ENCODE results near the gene DYNLT2. TPM values are rescaled to one million over a fixed set of nuclear protein-coding genes. Genes with fewer than 3 reads are reported as not detected.

Gene DYNLT2
- total and polyA plus RNA-seq, 2 of the 13 experiments (the other 11 are each of a cell fraction or from before 2014, with no cell fraction given), result 2.1 to 4.3 TPM

DNA sequence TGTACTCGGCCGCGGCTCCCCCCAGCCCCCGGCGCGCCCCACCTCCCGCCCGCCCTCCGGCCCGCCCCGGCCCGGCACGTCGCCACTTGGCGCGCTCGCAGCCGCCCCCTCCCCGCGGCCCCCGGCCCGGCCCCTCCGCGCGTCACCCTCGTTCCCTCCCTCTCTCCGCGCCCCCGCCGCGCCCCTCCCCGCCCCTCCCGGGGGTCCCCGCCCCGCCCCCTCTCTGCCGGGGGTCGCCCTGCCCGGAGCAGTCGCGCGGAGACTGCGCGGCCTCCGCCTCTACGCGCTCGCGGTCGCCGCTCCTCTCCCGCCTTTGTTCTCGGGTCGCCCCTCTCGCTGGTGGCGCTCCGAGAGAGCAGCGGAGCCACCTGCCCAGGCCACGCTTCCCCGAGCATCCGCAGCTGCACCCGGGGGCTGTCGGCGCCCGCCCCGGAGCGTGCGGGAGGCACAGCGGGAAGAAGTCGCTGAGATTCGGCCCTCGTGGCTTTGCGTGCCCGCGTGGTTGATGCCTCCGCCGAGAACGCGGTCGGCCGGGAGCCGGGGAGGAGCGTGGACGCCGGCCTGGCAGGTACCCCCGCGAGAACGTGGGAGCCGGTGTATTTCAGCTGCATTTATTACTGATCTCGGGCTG lies 26.8 kb downstream of the DYNLT2 start, which contains the start of gene PHF10 (continued):
- TF ChIP-seq, protein P1, sequence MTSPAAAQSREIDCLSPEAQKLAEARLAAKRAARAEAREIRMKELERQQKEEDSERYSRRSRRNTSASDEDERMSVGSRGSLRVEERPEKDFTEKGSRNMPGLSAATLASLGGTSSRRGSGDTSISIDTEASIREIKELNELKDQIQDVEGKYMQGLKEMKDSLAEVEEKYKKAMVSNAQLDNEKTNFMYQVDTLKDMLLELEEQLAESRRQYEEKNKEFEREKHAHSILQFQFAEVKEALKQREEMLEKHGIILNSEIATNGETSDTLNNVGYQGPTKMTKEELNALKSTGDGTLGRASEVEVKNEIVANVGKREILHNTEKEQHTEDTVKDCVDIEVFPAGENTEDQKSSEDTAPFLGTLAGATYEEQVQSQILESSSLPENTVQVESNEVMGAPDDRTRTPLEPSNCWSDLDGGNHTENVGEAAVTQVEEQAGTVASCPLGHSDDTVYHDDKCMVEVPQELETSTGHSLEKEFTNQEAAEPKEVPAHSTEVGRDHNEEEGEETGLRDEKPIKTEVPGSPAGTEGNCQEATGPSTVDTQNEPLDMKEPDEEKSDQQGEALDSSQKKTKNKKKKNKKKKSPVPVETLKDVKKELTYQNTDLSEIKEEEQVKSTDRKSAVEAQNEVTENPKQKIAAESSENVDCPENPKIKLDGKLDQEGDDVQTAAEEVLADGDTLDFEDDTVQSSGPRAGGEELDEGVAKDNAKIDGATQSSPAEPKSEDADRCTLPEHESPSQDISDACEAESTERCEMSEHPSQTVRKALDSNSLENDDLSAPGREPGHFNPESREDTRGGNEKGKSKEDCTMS (CRISPR knock-in tag; conservative IDR thresholded peaks at IDR 0.05), result no peak
- TF ChIP-seq ZNF879 (CRISPR knock-in tag; IDR thresholded peaks at IDR 0.05), result peak; percentile 84; the same call in 1 of the 2 replicates
- peak; percentile 76 for TF ChIP-seq POGZ (CRISPR knock-in tag; IDR thresholded peaks at IDR 0.05)
- peak; percentile 87 for TF ChIP-seq ARNT2 (CRISPR knock-in tag; IDR thresholded peaks at IDR 0.05; ENCODE audit: low read depth)
- TF ChIP-seq, protein P2, sequence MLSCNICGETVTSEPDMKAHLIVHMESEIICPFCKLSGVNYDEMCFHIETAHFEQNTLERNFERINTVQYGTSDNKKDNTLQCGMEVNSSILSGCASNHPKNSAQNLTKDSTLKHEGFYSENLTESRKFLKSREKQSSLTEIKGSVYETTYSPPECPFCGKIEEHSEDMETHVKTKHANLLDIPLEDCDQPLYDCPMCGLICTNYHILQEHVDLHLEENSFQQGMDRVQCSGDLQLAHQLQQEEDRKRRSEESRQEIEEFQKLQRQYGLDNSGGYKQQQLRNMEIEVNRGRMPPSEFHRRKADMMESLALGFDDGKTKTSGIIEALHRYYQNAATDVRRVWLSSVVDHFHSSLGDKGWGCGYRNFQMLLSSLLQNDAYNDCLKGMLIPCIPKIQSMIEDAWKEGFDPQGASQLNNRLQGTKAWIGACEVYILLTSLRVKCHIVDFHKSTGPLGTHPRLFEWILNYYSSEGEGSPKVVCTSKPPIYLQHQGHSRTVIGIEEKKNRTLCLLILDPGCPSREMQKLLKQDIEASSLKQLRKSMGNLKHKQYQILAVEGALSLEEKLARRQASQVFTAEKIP (CRISPR knock-in tag; IDR thresholded peaks at IDR 0.05; ENCODE audit: borderline replicate concordance), result no peak
- TF ChIP-seq MXI1 (IDR thresholded peaks at IDR 0.05; ENCODE audit: borderline replicate concordance, low read depth, low read length), result no peak
- TF ChIP-seq ZNF256 (CRISPR knock-in tag; conservative IDR thresholded peaks at IDR 0.05), result 0 out of 2 replicates have a peak, but pooled peaks have one; percentile 73
- TF ChIP-seq HNF4A (CRISPR knock-in tag; IDR thresholded peaks at IDR 0.05), result no peak
- peak in 1 of 2 experiments; percentile 34; a peak in 1 of 4 replicates for TF ChIP-seq KLF16 (CRISPR knock-in tag; IDR thresholded peaks at IDR 0.05)
- TF ChIP-seq SRSF9 (IDR thresholded peaks at IDR 0.05; ENCODE audit: borderline replicate concordance, insufficient read depth, low read depth, low read length, poor library complexity, severe bottlenecking), result no peak
- no peak; the same call in 1 of the 2 replicates for TF ChIP-seq RNF2 (conservative IDR thresholded peaks at IDR 0.05; ENCODE audit: low read depth)
- TF ChIP-seq, protein P3, sequence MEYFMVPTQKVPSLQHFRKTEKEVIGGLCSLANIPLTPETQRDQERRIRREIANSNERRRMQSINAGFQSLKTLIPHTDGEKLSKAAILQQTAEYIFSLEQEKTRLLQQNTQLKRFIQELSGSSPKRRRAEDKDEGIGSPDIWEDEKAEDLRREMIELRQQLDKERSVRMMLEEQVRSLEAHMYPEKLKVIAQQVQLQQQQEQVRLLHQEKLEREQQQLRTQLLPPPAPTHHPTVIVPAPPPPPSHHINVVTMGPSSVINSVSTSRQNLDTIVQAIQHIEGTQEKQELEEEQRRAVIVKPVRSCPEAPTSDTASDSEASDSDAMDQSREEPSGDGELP (IDR thresholded peaks at IDR 0.05; ENCODE audit: borderline replicate concordance, low read depth), result no peak
- TF ChIP-seq U2AF1 (optimal IDR thresholded peaks at IDR 0.05; ENCODE audit: low read depth, low read length), result no peak
- TF ChIP-seq TP53 (CRISPR knock-in tag; conservative IDR thresholded peaks at IDR 0.05), result 0 out of 2 replicates have a peak, but pooled peaks have one; percentile 36
- no peak for TF ChIP-seq ZNF558 (CRISPR knock-in tag; IDR thresholded peaks at IDR 0.05; ENCODE audit: borderline replicate concordance)
- peak; percentile 82 for TF ChIP-seq ZNF724P (CRISPR knock-in tag; IDR thresholded peaks at IDR 0.05; ENCODE audit: borderline replicate concordance)
- TF ChIP-seq RBFOX2 (IDR thresholded peaks at IDR 0.05; ENCODE audit: low read depth, low read length), result peak; percentile 98
- no peak for TF ChIP-seq ZNF496 (CRISPR knock-in tag; IDR thresholded peaks at IDR 0.05; ENCODE audit: insufficient replicate concordance)
- TF ChIP-seq LCORL (IDR thresholded peaks at IDR 0.05), result no peak
- peak; percentile 88 for TF ChIP-seq LCORL (CRISPR knock-in tag; IDR thresholded peaks at IDR 0.05)
- no peak for TF ChIP-seq MLLT10 (CRISPR knock-in tag; IDR thresholded peaks at IDR 0.05)
- TF ChIP-seq SUZ12 (IDR thresholded peaks at IDR 0.05; ENCODE audit: low read depth, low read length), result no peak
- TF ChIP-seq, protein P4, sequence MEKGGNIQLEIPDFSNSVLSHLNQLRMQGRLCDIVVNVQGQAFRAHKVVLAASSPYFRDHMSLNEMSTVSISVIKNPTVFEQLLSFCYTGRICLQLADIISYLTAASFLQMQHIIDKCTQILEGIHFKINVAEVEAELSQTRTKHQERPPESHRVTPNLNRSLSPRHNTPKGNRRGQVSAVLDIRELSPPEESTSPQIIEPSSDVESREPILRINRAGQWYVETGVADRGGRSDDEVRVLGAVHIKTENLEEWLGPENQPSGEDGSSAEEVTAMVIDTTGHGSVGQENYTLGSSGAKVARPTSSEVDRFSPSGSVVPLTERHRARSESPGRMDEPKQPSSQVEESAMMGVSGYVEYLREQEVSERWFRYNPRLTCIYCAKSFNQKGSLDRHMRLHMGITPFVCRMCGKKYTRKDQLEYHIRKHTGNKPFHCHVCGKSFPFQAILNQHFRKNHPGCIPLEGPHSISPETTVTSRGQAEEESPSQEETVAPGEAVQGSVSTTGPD (CRISPR knock-in tag; IDR thresholded peaks at IDR 0.05), result no peak
- TF ChIP-seq ZNF335 (CRISPR knock-in tag; IDR thresholded peaks at IDR 0.05), result no peak; the same call in 1 of the 2 replicates
- TF ChIP-seq ZNF816 (CRISPR knock-in tag; IDR thresholded peaks at IDR 0.05; ENCODE audit: borderline replicate concordance), result peak; percentile 95

Data from HepG2 (cell line).